SK-N-SH treated with all-trans-retinoic acid at 6 μM for 48 hours (cell line): ENCODE results near the gene TBCEL.
"Not testable (repeated sequence)": the region's sequence is repeated elsewhere in the genome, so short reads cannot be mapped to it uniquely, and the experiment has no call there.

Experiments
- ATAC-seq: fragments of 200-7000 bp; cut with Tn5 transposase; 3 replicates; pipeline ENCODE4 v1.9.1; 2020; ENCODE audit warnings: mild to moderate bottlenecking, moderate library complexity
- ARNTL ChIP-seq: fragments of 450-650 bp; formaldehyde crosslinking; IDR thresholded peaks from 2 replicates; pipeline ENCODE4 v1.5.0; 2020; ENCODE audit warnings: low read depth, mild to moderate bottlenecking, moderate library complexity, borderline replicate concordance
- CSDC2 ChIP-seq: fragments of 250-450 bp; sonication (Bioruptor Pico); IDR thresholded peaks from 2 replicates; pipeline ENCODE4 v1.5.0; 2020; ENCODE audit warnings: mild to moderate bottlenecking, moderate library complexity
- ESRRG ChIP-seq: fragments of 250-450 bp; sonication (Bioruptor Pico); IDR thresholded peaks from 2 replicates; pipeline ENCODE4 v1.6.1; 2021; ENCODE audit warnings: mild to moderate bottlenecking
- GLIS3 ChIP-seq: fragments of 250-450 bp; sonication (Bioruptor Pico); IDR thresholded peaks from 2 replicates; pipeline ENCODE4 v1.5.0; 2020; ENCODE audit warnings: mild to moderate bottlenecking, moderate library complexity
- ISL1 ChIP-seq: fragments of 250-450 bp; sonication (Bioruptor Pico); IDR thresholded peaks from 2 replicates; pipeline ENCODE4 v2.1.2; 2022; ENCODE audit warnings: mild to moderate bottlenecking, moderate library complexity
- OSR1 ChIP-seq: fragments of 250-450 bp; sonication (Bioruptor Pico); IDR thresholded peaks from 2 replicates; pipeline ENCODE4 v1.8.0; 2022; ENCODE audit warnings: moderate library complexity, mild to moderate bottlenecking, inconsistent platforms
- PATZ1 ChIP-seq: fragments of 250-450 bp; sonication (Bioruptor Pico); IDR thresholded peaks from 2 replicates; pipeline ENCODE4 v1.8.0; 2020; ENCODE audit warnings: mild to moderate bottlenecking, moderate library complexity, borderline replicate concordance
- POU6F1 ChIP-seq: fragments of 250-450 bp; sonication (Bioruptor Pico); IDR thresholded peaks from 2 replicates; pipeline ENCODE4 v1.8.0; 2021; ENCODE audit warnings: low read depth, mild to moderate bottlenecking, moderate library complexity, borderline replicate concordance
- PPARA ChIP-seq: fragments of 250-450 bp; sonication (Bioruptor Pico); IDR thresholded peaks from 2 replicates; pipeline ENCODE4 v1.5.0; 2020; ENCODE audit warnings: mild to moderate bottlenecking, borderline replicate concordance
- RARB ChIP-seq: fragments of 250-450 bp; sonication (Bioruptor Pico); IDR thresholded peaks from 2 replicates; pipeline ENCODE4 v1.8.0; 2021; ENCODE audit warnings: mild to moderate bottlenecking, moderate library complexity
- SNAI2 ChIP-seq: fragments of 250-450 bp; sonication (Bioruptor Pico); IDR thresholded peaks from 2 replicates; pipeline ENCODE4 v1.5.0; 2020; ENCODE audit warnings: mild to moderate bottlenecking, moderate library complexity
- TCF4 ChIP-seq: fragments of 250-450 bp; sonication (Bioruptor Pico); IDR thresholded peaks from 2 replicates; pipeline ENCODE4 v1.8.0; 2021; ENCODE audit warnings: mild to moderate bottlenecking, moderate library complexity, borderline replicate concordance
- TOX ChIP-seq: fragments of 250-450 bp; sonication (Bioruptor Pico); IDR thresholded peaks from 2 replicates; pipeline ENCODE4 v1.8.0; 2021; ENCODE audit warnings: mild to moderate bottlenecking, moderate library complexity, borderline replicate concordance
- TSHZ2 ChIP-seq: fragments of 250-450 bp; sonication (Bioruptor Pico); IDR thresholded peaks from 2 replicates; pipeline ENCODE4 v1.5.0; 2020; ENCODE audit warnings: mild to moderate bottlenecking, moderate library complexity
- ZC3H10 ChIP-seq: fragments of 250-450 bp; sonication (Bioruptor Pico); IDR thresholded peaks from 2 replicates; pipeline ENCODE4 v1.5.1; 2021; ENCODE audit warnings: mild to moderate bottlenecking, moderate library complexity
- ZFP3 ChIP-seq: fragments of 250-450 bp; sonication (Bioruptor Pico); IDR thresholded peaks from 2 replicates; pipeline ENCODE4 v1.5.0; 2020; ENCODE audit warnings: mild to moderate bottlenecking, moderate library complexity
- ZFP30 ChIP-seq: fragments of 450-650 bp; formaldehyde crosslinking; IDR thresholded peaks from 2 replicates; pipeline ENCODE4 v1.5.0; 2022; ENCODE audit warnings: mild to moderate bottlenecking, moderate library complexity
- ZNF565 ChIP-seq: fragments of 450-650 bp; formaldehyde crosslinking; conservative IDR thresholded peaks from 2 replicates; pipeline ENCODE4 v1.5.0; 2020; ENCODE audit warnings: low read depth, mild to moderate bottlenecking, moderate library complexity
- ZNF70 ChIP-seq: fragments of 450-650 bp; formaldehyde crosslinking; IDR thresholded peaks from 2 replicates; pipeline ENCODE4 v1.5.0; 2020; ENCODE audit warnings: mild to moderate bottlenecking, moderate library complexity
- ZNF8 ChIP-seq: fragments of 450-650 bp; formaldehyde crosslinking; IDR thresholded peaks from 2 replicates; pipeline ENCODE4 v1.5.0; 2020; ENCODE audit warnings: mild to moderate bottlenecking, moderate library complexity
- TF ChIP-seq, protein P1 (sequence below): fragments of 250-450 bp; sonication (Bioruptor Pico); IDR thresholded peaks from 2 replicates; pipeline ENCODE4 v1.5.1; 2020; ENCODE audit warnings: low read depth, mild to moderate bottlenecking, moderate library complexity

Gene TBCEL

GRCh38 chr11:121112498-121113455 lies 88.9 kb downstream of the TBCEL start:
- ATAC-seq = peak; percentile 96

DNA sequence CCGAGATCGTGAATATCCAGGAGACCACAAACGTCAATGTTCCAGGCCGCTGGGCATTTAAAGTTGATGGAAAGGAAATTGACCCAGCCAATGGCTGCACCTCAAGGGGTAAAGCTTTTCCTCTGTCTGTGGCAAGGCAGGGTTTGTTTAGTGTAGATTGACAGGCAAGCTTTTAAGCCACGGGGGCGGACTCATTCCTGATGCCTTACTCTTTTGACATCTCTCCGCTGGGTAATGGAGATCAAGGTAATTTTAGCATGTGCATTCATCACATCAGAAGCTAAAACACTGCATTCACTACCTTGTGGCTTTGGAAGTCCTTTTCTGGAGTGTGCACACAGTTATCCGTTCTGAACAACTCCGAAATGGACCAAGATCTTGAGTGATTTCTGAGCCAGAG lies 89.7 kb downstream of the TBCEL start:
- no peak for ATAC-seq
- TF ChIP-seq ISL1 (CRISPR knock-in tag) (no peak), ESRRG (no peak), PATZ1 (CRISPR knock-in tag) (no peak), ZNF8 (no peak), ZNF70 (no peak), ZFP30 (CRISPR knock-in tag) (no peak), SNAI2 (CRISPR knock-in tag) (no peak), OSR1 (CRISPR knock-in tag) (no peak), PPARA (CRISPR knock-in tag) (no peak), ZFP3 (CRISPR knock-in tag) (no peak), ZNF565 (CRISPR knock-in tag) (no peak), TCF4 (no peak), CSDC2 (no peak), RARB (CRISPR knock-in tag) (no peak)
- TF ChIP-seq, protein P1, sequence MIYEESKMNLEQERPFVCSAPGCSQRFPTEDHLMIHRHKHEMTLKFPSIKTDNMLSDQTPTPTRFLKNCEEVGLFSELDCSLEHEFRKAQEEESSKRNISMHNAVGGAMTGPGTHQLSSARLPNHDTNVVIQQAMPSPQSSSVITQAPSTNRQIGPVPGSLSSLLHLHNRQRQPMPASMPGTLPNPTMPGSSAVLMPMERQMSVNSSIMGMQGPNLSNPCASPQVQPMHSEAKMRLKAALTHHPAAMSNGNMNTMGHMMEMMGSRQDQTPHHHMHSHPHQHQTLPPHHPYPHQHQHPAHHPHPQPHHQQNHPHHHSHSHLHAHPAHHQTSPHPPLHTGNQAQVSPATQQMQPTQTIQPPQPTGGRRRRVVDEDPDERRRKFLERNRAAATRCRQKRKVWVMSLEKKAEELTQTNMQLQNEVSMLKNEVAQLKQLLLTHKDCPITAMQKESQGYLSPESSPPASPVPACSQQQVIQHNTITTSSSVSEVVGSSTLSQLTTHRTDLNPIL = no peak

More at GRCh38 chr11:121112498-121113455, 88.9 kb downstream of the TBCEL start:
- no peak for TF ChIP-seq ESRRG
- TF ChIP-seq, protein P1 = no peak
- no peak for TF ChIP-seq ZFP30 (CRISPR knock-in tag)
- no peak for TF ChIP-seq RARB (CRISPR knock-in tag)
- TF ChIP-seq ZFP3 (CRISPR knock-in tag) = no peak
- TF ChIP-seq SNAI2 (CRISPR knock-in tag) = no peak
- no peak for TF ChIP-seq ZNF565 (CRISPR knock-in tag)

- not testable (repeated sequence) for ATAC-seq
Measured at GRCh38 chr11:121115024-121115423, 91.1 kb downstream of the TBCEL start.

- ATAC-seq = no peak
- TF ChIP-seq, protein P1 = no peak
- TF ChIP-seq OSR1 (CRISPR knock-in tag) (no peak), ARNTL (CRISPR knock-in tag) (no peak), PPARA (CRISPR knock-in tag) (no peak), CSDC2 (no peak), RARB (CRISPR knock-in tag) (no peak), GLIS3 (CRISPR knock-in tag) (no peak), POU6F1 (CRISPR knock-in tag) (no peak), ZFP3 (CRISPR knock-in tag) (no peak), TCF4 (no peak), ZNF70 (no peak), TOX (no peak), PATZ1 (CRISPR knock-in tag) (no peak), ZFP30 (CRISPR knock-in tag) (no peak), ZC3H10 (CRISPR knock-in tag) (no peak), TSHZ2 (no peak)
Measured at GRCh38 chr11:121117788-121118187, 93.9 kb downstream of the TBCEL start.
